Measurements from ENCODE around the gene TUBE1.

Gene TUBE1

DNA sequence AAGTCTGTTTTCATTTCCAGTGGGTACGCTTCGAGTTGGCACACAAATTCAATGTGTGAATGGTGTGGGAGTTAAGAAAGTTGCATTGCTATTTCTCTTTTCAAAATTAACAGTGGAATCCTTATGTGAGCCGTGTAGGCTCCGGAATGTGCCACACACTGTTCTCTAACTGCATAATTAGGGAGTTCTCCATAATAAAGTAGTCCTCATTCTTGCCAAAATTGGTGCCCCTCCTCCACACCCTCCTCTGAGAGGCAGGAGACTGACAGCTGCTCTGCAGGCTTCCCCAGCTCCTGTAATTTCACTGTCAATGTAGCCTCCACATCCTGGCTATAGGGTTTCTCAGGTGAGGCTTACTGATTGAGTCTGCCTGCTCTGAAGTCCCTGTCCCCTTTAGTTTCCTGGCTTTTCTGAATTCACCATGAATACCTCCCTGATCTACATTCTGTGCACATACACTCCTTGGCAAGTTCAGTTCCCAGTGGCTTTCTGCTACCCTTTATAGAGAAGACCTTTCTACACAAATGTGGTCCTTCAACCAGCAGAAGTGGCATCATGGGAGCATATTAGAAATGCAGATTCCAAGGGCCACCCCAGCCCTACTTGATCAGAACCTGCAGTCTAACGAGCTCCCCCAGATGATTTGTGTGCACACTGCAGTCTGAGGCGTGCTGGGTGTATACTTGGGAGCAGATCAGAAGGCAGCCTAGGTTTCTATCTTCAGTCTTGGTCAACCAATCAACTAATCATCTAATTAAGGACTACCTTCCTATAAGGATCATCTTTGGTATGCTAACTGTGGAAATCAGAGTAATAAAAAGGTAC lies 53.3 kb downstream of the TUBE1 start:
- DNase-seq = peak in 1 of 5 experiments; percentile 53

GRCh38 chr6:112032728-112033127 lies 54.6 kb downstream of the TUBE1 start:
- DNase-seq = no peak

DNA sequence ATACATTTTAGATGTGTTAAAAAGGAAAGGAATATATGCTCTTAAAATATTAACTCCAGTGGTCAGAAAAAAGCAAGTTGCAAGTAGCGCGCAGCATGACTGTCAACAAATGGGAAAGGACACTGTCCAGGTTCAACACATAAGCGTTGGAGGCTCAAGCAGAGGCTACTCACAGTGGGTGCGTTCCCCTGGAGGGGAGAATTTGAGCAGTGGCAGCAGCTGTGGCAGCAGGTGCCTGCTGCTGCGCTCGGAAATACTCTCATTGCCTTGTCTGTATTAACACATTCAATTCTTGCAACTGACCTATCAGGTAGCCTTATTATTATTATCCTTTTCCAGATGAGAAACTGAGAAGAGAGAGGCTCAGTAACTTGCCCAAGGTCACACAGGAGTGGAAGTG lies 55.3 kb downstream of the TUBE1 start:
- DNase-seq = no peak

DNA sequence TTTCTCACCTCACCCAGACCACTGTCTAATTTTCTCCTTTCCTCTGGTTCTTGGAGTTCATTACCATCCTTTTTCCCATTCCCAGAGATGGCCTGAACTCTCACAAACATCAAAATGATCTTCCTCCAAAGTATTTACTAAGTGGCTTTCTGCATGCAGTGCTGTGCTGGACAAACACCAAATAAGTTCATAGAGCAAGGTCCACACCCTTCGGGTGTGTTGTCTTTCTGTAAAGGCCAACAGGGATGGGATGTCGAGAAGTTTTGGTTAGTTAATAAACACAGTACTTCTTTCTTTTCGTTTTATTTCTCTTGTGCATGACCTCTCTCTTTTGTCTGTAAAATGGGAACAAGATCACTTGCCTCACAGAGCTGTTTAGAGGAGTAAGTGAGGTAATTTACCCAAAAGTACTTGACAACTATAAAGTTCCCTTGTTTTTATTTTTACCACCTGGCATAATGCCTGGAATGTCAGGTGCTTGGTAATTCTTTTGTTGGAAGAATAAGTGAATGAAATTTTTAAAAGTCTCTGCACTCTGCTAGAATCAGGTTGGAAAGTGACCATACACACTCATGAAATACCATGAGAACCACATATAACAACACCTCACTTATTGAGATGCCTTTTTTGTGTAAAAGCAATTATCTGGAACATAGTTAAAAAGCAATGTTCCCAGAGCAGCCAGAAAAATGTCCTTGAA lies 56.2 kb downstream of the TUBE1 start:
- DNase-seq = no peak

GRCh38 chr6:112030206-112030960 lies 56.9 kb downstream of the TUBE1 start:
- DNase-seq = no peak

GRCh38 chr6:112029045-112029822 lies 58.0 kb downstream of the TUBE1 start:
- peak; percentile 17 to 80 (median 47) for DNase-seq

DNA sequence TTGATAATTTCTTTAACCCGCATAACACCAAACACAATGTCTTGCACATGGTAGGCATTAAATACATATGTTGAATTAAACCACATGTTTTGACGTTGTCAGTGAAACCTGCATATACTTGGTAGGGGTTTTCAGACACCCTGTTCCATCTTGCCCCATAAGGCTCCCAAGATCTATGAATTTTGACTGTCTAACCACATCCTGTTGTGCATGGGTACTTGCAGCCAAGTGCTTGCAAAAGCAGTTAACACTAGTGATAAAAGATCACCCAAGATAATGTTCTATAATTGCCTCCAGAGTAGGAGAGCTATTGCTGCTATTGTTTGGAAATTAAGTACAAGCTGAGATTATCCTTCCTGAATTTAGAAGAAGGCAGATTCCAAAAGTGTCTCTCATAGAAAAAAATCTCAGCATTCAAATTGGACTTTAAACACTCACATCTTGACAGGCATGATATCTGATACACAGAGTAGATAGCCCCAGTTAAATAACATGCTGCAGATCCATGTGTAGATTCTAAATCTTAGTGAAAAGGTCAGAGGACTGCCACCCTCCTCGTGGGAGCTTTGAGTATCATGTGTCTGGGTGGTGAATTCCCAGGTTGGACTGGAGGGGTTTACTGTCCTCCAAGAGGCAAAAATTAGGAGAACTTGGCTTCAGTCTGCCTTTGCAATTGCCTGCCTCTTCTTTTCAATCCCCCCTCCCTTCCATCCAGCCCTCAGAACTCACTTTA lies 59.2 kb downstream of the TUBE1 start:
- peak in 3 of 5 experiments; percentile 25 to 98 (median 72) for DNase-seq

DNA sequence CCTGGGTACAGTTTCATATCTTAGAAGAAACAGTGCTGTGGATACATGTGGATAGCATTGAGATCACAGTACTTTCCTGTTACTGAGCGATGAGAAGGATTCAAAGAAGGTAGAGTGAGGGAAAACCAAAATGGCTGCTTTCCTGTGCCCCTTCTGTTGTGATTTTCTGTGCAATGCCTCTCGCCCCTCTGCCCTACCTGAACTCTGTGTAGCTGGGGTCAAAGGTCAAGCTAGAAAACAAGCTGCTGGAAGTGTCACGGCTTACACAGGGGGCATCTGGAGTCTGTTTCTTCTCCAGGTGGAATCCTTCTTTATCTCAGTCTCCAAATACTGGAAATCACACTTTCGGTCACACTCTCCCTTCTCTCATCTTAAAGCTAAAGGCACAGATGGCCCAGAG lies 60.3 kb downstream of the TUBE1 start:
- DNase-seq = no peak

- no peak for DNase-seq
Observed at GRCh38 chr6:112024464-112024863, 62.8 kb downstream of the TUBE1 start.

DNA sequence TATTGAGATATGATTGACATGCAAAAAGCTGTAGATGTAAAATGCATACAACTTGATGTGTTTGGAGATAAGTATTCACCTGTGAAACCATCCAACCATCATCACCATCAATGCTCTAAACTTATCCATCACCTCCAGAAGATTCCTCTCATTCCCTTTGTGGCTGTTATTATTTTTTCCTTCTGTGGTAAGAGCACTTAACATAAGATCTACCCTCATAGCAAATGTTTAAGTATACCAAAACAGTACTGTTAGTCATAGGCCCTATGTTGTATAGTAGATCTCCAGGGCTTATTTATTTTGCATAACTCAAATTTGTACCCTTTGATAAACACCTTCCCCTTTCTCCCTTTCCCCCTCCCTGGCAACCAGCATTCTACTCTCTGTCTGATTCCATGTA lies 64.5 kb downstream of the TUBE1 start:
- DNase-seq = no peak

GRCh38 chr6:112021691-112022310 lies 65.5 kb downstream of the TUBE1 start:
- peak in 1 of 5 experiments; percentile 59 for DNase-seq

Measured in T-helper 2 cell (primary cell).